ENCODE data around the gene PLET1.

The PLET1 gene, protein sequence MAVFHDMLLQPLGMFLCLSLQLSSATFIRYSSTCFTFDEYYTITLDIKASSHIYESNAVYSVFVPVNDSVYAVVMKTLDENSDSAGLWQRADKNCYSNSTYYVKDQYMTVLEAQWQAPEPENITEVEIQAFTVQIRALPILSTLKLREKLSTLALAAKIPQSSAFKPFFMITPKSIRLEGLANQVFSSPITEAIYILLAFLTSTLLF

DNA sequence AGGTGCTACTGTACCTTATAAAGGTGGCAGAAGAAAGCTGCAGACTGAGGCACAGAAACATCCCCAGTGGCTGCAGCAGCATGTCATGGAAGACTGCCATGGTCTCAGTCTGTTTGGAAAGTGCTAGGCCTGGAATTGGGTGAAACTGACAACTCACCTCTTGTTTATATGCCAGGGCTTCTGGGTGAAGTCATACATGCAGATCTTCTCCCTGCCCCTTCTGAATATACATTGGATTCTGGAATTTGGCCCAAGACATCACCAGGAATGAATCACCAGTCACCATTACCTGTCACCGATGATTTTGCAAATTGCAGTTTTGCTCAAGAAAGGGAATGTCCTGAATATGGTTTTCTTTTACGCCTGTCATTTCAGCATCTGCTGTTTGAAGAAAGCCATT is at the start of gene PLET1:
Gene PLET1, minus strand, starts transcription at position 371 of the 400 bp plus-strand sequence. Its CDS starts 271 bp downstream, at position 100.
- no peak for DNase-seq

DNA sequence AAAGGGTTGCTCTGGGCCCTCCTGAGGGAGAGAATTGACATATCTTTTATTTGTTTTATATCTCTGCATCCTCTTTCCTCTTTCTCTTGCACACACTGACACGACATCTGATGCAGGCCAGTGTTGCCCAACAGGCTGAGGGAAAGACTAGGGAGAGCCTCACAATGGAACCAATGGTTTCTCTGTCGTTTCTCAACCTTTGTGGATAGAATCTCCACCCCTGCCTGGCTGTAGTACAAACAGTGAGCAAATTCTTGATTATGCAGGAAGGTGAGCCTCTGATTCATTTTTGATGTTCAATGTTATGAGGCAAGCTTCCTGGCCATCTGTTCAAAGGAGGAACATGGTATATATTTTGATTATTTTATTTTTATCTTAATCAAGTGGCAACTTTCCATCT is 49.8 kb upstream of the PLET1 start:
- DNase-seq: no peak

DNA sequence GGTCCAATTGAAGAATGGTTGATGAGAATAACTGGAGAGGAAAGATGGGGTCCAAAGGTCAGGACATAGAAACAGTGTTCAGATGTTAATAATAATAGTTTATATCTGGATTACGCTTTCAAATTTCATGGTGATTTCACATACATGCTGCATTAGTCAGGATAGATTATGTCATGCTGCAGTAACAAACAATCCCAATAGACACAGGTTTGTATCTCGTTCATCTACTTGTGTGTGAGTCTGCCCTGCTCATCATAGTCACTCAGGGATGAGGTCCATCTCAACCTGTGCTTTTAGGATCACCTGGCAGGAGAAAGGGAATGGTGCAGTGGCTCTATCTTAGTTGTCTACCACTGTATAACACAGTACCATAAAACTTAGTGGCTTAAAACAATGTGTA is 48.0 kb upstream of the PLET1 start:
- DNase-seq: no peak

DNA sequence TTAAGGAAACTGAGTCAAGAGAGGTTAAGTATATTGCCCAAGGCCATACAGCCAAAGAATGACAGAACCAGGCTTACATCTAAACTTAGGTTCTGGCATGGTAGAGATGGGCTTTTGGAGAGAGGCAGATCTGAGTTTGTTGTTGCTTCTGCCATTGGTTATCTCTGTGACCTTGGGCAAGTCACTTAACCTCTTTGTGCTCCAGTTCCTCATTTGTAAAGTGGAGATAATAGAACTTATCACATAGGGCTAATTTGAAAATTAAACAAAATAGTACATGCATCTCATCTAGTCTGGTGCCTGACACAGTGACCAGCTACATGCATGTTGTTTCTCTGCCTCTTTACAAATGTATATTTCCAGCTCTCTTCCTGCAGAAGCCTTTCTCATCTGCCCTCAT is 47.0 kb upstream of the PLET1 start:
- no peak for DNase-seq

DNA sequence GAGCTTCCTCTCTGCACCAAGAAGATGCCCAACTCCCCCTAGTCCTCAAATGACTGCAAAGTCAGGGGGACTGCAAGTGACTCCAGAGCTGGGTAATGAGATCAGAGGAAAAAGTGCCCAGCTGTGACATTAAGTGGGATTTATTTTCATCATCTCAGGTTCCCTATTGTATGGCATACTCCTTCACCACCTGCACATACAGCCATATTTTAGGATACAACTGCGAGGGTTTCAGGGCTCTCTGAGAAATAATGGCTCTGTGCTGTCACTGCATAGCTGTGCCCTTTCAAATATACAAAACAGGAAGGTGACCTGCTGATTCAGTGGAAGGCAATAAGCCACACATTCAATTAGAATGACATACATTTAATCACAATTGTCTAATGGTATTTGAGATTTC is 45.6 kb upstream of the PLET1 start:
- DNase-seq: no peak

DNA sequence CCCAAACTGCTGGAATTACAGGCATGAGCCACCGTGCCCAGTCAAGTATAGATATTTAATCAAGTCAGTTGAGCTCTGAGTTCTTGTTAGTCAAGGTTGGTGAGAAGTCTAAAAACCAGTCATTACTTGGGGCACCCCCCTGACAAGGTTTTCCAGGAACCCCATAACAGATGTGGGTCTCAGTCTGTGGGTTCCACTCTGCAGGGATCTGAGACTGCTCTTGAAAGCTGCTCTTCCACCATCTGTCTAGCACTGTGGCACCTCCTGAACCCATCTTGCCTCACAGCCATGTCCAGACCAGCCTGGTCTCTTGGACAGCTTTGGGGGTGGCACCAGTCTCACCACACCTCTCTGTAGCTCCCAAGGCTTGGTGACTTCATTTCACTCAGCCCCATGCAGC is 44.3 kb upstream of the PLET1 start:
- no peak for DNase-seq

DNA sequence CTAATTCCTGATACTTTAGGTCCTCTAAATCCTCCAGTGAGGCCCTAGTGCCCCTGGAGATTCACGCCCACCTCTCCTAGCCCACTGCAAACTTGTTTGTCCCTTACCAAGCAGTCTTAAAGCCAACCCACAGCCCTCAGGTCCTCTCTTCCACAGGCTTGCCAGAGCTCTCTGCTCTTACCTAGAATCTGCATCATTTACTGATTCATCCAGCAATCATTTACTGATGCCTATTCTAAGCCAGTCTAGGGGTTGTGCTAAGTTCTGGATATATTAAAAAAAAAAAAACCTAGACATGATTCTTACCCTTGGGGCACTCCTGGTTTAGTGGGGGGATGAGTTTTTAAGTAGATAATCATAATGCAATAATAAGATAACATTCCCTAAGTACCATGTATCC is 43.0 kb upstream of the PLET1 start:
- DNase-seq: no peak

DNA sequence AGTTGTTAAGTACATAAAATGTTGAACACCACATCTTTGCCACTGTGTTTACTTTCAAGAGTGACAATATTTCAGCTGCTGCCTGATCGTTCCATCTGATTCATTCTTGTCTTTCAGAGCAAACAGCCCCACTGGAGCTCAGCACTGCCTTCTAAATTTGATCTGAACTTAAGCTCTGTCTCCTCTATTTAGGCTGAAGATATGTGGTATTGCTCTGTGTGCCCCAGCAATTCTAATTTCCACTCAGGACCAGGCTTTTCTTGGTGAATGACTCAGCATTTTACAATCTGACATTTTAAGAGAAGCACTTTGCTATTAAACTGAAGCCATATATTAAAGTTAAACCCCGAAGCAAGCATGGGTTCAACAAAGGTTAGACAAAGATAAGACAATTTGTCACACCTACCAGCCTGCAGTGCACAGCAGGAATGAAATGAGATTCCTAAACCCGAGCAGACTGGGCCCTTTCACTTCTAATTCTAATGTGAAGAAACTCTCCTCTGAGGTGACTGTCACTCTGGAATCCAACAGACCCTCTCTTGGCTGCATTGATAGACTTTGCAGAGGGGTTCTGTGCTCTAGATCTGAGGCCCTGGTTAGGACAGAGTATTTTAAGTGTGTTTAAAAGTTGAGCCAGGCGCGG is 41.7 kb upstream of the PLET1 start:
- DNase-seq: no peak

DNA sequence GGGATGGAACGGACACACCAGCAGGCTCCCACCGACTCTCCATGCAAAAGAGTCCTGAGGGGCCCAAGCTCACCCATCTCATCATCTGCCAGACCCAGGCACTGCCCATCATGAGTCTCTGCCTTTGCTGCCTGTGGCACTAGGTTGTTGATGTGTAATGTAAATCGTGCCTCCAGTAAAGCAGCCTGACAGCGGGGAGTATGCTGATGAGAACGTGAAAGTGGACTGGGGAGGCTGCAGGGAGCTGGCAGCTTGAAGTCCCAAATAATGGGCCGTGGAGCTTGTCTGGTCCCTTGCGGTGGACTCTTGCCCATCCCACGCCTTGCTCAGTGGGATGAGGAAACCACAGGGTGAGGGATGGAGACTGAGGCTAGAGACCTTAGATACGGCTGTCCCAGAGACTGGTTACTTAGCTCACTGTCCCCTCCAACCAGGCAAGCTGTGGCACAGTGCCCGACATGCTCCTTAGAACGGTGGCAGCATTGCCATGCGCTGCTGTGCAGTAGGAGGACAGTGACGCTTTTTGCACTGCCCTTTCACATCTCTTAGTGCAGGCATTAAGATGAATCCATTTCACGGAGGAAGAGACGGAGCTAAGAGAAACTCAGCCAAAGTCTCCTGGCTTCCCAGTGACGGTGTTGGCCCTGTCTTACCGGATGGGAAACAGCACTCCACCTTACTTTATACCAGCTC is 39.6 kb upstream of the PLET1 start:
- DNase-seq: no peak

DNA sequence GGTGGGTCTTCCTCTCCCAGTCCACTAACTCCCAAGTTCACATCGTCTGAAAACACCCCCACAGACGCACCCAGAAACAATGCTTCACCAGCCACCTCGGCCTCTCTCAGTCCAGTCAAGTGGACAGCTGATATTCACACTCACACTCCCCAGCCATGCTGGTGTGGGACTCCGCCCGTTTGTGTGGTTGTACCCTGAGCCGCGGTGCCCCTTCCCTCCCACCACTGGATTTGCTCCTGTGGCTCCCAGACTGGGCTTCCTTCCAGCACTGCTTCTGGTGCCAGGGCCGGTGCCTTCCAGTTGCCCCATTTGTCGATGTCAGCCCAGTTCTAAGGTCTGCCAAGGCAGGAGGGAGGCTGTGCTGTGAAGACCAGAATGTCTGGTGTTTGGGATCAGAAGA is 37.9 kb upstream of the PLET1 start:
- no peak for DNase-seq

DNA sequence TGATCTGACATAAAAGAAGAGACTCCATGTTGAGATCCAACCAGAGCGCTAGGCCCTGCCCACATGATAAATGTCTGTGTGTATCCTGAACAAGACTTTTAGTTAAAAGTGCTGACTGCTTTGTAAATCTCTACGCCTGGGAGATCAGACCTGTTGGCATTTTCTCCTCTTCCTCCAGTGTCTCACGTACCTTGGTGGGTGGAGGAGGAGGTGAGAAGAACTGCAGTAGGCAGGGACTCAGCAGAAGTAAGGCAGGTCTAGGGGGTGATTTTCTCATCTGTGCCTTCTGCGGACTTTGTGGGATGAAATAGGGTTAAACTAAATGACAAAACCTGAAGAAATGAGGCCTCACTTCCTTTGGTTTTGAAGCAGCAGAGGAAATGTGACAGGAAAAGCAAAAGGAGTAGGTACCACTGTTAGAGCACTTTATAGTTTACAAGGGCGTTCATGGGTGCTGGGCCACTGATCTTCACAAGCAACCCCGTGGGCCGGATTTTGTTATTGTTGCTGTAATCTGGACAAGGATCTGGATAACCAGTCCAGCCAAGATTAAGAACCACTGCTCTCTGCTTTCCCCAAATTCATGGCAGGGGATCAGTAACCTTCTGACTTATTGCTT is 36.7 kb upstream of the PLET1 start:
- no peak for DNase-seq

DNA sequence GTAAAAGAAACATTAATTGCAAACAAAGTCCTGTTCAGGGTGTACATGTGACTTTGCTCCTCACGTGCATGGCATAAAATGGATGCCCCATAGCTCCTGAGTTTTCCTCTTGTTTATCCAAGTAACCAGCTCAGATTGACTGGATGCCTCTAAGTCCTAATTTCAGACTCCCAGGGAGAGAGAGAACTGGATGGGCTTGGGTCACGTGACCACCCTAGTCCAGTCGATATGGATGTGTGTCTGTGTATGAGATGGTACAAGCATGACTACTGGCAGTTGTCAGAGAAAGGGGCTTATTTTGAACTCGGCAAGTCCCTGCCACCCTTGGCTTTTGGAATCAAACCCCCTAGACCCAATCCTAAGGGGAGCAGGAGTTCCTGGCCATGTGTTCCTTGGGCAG is 35.4 kb upstream of the PLET1 start:
- no peak for DNase-seq

DNA sequence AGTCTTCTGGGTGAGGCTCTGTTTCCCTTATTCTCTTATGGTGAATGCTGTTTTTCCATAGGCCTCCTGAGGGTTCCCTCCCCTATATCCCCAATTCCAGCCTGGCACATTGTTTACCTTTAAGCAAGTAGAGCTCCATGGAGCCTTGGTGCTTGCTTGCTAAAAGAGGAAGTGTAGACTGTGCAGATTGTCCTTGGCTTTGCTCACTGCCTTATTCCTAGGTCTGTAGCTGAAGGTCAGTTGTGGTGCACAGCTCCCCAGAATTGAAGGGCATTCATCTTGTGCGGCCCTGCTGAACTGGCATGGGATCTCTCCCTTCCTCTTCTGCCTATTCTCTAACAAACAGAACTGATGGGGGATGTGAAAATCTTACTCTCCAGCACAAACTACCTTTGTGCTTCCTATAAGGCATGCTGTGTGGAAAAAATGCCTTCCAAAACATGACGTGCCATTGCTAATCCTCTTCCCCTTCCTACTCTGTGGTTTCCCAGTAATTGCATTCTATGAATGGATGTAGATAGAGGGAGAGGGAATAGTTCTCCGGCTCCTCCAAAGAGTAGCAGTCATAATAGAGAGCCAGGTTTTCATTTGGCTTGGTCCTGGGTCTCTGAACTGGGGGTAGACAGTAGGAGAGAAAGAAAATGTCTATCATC is 34.2 kb upstream of the PLET1 start:
- no peak for DNase-seq

DNA sequence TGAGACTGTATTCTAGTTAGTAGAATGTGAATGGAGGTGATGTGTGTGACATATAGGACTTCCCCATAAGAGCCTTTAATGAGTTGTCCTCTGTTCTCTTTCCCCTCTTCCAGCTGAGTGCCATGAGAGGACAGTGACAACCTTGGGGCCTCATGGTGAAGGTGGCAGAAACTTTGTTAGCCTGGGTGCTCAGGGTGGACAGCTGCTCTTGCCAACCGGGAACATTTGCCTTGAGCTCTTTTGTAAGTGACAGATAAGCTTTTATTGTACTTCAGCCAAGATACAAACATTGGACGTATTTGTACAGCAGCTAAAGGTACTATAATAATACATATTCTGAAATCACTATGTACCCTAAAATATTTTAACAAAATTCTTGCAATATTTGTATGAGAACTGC is 33.0 kb upstream of the PLET1 start:
- no peak for DNase-seq

DNA sequence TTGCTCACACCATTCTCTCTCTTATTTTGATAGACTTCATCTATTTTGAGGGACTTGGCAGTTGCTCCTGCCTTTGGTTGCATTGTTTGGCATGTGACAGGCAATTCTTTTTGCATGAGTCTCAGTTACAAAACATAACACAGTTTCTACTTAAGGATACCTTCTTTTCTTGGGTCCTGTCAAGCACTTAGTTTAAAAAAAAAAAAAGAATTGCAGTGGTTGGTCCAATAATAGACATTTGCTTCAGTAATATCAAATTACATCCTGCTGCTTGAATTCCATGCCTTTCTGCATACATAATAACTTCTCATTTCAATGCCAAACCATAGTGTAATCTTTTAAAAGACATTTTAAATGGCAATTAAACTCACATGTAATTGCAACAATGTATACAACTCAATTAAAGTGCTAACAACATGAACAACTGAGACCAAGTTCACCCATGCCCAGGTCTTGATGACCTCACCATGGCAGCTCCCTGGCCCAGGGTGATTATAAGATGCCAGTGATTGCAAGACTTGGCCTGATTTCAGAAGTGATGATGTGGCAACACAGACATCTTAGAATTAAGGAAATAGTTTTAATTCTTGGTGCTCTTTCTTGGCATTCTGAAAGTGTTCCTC is 32.2 kb upstream of the PLET1 start:
- peak; percentile 84 for DNase-seq

DNA sequence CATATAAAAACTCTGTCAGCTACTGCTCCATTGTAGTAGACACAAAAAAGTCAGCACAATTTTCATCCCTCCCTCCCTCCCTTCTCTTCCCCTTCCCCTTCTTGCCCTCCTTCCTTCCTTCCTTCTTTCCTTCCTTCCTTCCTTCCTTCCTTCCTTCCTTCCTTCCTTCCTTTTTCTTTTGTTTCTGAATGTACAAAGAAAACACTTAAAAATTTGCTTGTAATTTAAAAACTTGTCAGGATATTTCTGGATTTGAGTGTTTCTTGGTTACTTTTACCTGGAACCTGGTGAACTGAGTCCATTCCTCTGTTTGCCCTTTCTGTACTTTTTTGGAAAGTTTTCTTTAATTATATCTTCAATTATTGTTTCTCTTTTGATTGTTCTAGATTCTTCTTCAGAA is 31.5 kb upstream of the PLET1 start:
- no peak for DNase-seq

DNA sequence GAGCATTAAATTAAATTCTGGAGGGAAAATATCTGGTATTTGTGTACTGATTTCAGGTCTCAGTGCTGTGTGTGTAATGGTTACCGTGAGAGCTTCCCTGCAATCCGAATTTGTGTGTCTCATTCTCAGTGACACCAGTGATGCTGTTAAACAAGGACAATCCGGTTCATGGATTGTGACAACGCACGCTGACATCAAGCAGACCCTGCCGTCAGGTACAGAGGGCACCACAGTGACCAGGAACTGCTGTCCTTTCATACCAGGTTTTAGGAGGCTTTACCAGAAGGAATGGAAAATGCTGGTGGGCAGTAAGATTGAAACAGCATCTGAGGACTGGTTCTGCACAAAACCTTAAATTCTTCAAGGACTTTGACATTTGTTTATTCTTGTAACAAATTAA is 30.5 kb upstream of the PLET1 start:
- DNase-seq: no peak

DNA sequence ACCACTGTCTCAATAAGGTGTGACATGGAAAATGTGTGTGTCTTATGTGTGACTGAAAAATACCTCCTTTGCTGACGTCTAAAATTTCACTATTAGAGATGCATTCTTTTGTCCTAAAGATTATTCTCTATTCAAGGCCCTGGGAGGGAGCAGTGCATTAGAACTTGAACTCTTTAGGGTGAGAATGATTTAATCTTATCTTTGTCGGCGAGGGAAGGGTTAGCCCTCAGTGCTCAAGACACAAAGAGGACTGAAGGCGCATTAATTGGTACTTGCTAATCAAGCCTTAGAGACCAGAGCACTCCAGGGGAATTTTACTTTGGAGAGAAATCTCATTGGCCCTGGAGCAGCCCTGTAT is 29.8 kb upstream of the PLET1 start:
- no peak for DNase-seq

DNA sequence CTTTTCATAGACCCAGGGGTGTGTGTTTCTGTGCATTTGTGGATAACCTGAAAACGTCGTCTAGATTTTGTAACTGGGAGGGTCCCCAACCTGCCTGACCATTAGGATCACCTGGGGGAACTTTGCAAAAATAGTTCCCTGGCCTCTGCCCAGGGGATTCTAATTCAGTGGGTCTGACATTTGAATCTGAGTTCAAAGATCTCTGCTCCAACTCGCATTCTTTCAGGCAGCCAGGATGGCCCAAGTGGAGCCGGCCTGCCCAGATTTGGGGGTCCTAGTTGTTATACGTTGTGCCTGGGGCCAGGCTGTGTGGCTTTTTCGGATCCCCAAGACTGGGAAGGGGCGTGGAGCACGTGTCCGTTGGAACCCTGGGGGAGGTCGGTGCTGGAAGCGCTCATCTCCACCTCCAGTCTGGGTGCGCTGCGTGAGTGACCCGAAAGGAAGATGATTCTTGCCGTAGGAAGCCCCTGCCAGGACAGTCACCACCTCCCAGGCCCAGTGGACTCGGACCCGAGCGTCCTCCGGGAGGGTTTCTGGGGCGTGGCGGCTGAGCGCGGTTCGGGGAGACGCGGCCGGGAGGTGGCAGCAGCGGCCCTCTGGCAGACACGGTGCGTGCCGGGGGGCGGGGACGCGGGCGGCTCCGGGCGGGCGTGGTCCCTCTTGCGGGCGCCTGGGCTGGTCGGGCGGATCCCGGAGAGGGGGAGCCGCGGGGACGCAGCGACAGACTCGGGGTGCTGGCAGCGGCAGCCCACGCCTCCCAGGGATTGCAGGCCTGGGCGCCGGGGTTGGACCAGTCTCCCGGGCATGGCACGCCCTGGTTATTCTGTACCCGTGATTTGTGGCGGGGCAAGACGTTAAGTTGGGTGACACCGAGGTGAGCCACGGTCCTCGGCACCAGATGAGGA is 29.2 kb upstream of the PLET1 start:
- peak; percentile 54 for DNase-seq

DNA sequence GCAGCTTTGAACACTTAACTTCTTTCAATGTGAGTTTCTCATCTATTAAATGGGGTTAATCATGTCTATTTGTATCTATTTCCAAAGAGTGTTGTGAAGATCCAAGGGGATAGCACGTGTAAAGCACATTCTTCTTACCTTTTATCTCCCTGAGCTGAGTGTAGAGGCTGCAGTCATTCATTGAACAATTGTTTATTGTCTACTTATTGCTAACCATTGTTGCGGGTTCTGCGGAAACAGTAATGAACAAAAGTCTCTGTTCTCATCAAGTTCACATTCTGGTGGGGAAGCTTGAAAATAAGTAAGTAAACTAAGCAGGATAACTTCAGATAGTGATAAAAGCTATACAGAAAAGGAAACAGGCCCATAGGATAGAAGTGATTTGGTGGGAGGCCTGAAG is 27.4 kb upstream of the PLET1 start:
- no peak for DNase-seq

DNA sequence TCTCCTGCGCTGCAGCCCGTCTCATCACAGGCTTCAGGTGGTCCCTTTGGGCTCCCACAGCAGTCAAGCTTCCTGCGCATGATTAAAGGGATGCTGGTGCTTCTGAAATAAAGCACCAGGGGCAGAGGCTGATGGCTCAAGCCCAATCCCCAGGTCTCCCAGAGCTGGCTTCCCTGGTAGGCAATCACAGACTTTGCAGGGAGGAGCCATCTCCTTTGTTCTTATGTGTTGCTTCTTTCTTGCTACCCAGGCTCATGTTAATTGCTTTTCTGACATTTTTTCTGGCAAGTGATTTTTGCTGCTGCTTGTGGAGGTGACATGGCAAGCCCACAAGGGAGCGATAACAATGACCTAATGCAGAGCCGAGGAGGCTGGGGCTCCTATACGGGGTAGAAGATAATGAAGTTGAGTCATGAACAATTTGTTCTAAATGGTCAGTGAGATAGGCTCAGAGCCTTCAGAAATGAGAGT is 25.2 kb upstream of the PLET1 start:
- DNase-seq: no peak

DNA sequence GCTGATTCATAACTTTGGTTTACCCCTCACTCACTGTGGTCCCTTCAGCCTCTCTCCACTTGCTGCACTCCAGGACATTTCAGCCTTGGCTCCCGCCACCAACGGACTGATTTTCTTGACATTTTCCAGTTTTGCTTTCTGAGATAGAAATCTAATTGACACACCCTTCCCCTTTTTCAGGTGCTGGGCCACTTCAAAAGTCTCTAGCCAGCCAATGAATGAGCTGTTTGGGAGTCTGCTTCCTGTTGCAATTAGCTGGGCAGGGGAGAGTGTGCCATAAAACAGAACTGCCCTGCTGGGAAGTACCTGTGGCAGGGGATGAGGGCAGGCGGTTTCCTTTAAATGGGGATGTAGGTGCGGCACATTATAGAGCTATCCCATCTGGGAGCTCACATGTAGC is 21.1 kb upstream of the PLET1 start:
- DNase-seq: no peak
